ENCODE measurements around the gene SNAI1.
"Not testable (repeated sequence)": the region's sequence is repeated elsewhere in the genome, so short reads cannot be mapped to it uniquely, and the experiment has no call there.

Gene SNAI1

DNA sequence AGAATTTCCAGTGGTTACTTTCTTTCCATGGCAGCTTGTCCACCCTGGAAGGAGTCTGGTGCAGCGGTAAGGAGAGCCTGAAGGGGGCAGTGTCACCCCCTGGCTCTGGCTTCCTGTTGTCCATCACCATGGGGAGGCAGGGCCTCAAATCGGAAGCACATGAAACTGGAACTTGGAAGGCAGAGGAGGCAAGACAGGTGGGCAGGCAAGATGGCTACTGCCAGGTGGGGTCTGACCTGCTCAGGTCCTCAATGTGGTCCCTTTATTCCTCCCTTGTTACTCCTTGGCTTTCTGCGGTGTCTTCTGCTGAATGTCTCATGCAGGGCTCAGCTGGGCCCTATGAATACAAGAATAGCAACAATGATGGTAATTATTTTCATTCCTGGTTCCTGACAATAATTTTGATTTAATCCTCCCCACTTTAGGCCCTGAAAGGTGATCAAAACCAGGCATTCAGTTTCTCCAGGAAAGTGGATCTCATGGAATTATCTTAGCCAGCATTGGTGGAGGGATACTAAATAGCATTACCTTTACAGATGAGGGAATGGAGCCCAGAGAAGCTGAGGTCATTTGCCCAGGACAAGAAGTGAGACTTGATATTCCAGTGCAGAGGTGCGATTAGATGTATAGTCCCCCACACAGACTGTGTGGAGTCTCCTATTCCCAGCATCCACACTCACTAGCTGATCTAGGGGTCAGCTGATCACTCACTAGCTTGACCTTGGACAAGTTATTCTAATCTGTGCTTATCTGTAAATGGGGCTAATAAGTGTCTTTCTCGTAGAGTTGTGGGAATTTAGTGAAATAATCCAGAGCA lies 17.6 kb upstream of the SNAI1 start:
- no peak for DNase-seq (ENCODE audit: low read depth)

DNA sequence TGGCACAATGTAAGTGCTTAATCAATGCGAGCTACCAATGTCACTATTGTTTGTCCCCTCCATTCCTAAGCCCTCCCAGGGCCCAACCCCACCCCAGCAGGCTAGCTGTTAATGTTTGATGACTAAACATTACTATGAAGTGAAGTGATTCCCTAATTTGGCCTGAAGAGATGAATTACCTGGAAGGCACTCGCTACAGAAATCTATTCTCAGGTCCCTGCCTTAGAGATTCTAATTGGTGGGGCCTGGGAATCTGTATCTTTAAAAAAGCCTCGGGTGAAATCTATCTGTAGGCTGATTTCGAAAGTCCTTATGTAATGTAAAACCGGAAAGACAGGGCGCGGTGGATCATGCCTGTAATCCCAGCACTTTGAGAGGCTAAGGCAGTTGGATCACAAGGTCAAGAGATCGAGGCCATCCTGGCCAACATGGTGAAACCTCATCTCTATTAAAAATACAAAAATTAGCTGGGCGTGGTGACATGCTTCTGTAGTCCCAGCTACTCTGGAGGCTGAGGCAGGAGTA lies 16.9 kb upstream of the SNAI1 start:
- no peak for DNase-seq (ENCODE audit: low read depth)

DNA sequence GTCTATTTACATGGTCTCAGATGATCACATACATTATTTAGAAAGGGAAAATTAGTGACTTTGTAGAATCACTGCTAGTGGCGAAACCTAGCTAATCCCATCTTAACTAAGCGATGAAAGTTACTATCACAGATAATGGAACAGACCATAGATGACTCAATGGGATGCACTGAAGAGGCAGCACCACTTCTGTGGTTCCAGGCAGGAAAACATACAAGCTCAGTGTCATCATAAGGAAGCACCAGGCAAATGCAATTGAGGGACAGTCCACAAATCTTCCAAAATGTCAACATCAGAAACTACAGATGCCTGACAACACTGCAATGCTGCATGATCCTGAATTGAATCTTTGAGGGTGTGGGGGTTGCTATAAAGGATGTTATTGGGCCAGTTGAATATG lies 15.9 kb upstream of the SNAI1 start:
- no peak for DNase-seq (ENCODE audit: low read depth)

DNA sequence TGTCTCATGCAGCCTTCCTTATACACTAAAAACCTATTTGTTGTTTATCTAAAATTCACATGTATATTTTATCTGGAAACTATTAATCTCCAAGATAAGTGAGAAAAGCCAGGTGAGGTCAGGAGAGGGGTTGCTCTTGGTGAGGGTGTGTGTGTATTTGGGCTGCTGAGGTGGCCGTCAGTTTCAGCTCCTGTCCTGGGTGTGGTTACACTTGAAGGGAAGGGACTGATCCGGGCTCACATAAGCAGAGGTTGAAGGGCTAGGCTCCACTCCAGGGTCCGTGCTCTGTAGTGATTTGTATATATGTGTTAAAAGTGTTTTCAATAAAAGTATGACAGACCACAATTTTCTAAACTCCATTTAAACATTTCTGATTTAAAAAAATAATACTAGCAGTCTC lies 13.5 kb upstream of the SNAI1 start:
- DNase-seq (ENCODE audit: low read depth): no peak

DNA sequence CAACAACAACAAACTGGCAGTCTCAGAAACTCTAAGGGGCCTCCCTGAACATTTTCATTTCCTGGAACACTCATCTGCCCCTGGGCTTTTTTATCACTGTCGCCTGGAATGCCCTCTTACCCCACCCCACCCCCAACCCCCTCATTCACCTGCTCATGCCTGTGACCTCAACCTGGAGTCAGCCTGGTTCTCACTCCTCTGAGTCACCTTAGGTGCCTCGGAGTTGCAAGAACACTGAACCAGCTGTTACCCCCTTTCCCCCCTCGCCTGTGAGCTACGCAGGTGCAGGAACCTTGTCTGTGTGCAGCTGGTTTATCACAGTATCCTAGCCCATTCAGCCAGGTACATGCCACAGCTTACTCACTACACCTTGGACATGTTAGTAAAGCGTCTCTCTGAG lies 12.8 kb upstream of the SNAI1 start:
- no peak for DNase-seq (ENCODE audit: low read depth)

DNA sequence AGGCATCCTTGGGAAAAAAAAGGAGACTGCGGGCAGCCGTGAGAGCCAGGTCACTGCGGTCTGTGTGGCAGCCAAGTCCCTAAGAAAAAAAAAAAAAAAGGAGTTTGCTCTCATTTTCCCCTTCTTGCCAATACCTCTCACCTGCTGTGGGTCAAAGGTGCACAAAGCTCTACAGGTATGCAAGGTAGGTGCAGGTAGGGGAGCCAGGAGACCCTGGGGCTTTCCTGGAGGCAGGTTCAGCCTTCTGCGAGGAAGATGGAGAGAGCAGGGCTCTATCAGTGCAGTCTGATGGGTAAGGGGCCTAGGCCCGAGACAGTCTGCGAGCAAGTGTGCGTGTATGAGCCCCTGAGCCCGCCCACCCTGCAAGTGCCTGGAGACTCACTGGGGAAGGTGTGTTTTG lies 12.3 kb upstream of the SNAI1 start:
- DNase-seq (ENCODE audit: low read depth): no peak

DNA sequence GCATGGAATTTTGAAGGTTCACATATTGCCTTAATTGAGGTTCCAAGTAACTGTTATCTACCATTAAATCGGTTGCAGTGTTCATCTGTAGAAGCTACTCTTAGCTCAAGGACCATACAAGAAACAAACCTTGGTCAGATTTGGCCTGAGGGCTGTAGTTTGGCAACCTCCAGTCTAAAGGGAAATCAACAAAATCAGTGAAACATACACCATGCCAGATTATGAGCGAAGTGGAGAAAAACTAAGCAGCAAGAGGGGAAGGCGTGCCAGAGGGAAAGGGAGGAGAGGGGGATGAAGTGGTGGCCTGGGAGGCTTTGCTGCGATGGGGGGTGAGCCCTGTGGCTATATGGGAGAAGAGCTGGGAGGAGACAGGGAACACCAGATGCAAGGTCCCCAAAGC lies 8.8 kb upstream of the SNAI1 start:
- no peak for DNase-seq (ENCODE audit: low read depth)

DNA sequence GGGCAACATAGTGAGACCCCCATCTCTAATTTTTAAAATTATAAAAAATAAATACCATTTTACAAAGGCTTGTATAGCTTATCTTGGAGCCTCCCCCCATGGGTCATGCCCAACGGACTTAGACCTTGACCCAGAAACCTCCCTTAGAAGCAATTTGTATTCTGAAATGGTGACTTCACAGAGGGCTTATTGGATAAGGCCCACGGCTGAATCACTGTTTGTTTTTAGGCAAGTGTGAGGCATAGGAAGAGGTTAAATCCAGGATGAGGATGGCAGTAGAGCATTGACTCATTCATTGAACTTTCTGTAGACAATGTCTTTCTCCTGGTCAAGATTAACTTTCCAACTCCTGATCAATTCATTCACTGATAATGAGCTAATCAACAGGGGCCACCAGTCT lies 6.2 kb upstream of the SNAI1 start:
- DNase-seq (ENCODE audit: low read depth): no peak

DNA sequence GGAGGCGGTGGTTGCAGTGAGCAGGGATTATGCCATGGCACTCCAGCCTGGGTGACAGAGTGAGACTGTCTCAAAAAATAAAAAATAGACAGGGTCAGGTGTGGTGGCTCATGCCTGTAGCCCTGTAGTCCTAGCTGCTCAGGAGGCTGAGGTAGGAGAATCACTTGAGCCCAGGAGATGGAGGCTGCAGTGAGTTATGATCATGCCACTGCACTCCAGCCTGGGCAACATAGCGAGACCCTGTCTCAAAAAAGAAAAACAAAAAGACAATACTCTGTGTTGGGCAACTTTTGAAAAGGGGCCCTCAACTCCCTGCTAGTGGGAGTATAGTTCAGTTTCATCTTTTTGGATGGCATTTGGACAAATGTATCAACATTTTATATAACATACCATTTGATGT lies 5.0 kb upstream of the SNAI1 start:
- not testable (repeated sequence) for DNase-seq (ENCODE audit: low read depth)

DNA sequence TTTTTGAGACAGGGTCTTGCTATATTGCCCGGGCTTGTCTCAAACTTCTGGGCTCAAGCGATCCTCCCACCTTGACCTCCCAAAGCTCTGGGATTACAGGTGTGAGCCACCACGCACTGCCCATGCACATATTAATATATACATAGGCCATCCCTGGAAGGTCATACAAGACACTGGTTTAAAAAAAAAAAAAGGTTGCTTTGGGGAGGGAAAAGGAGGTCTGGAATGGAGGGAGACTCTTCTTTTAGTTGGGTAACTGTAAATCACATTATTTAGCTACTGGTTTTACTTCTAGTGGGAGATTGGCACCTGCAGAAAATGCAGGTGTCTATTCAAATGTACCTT lies 4.1 kb upstream of the SNAI1 start:
- no peak for DNase-seq (ENCODE audit: low read depth)

DNA sequence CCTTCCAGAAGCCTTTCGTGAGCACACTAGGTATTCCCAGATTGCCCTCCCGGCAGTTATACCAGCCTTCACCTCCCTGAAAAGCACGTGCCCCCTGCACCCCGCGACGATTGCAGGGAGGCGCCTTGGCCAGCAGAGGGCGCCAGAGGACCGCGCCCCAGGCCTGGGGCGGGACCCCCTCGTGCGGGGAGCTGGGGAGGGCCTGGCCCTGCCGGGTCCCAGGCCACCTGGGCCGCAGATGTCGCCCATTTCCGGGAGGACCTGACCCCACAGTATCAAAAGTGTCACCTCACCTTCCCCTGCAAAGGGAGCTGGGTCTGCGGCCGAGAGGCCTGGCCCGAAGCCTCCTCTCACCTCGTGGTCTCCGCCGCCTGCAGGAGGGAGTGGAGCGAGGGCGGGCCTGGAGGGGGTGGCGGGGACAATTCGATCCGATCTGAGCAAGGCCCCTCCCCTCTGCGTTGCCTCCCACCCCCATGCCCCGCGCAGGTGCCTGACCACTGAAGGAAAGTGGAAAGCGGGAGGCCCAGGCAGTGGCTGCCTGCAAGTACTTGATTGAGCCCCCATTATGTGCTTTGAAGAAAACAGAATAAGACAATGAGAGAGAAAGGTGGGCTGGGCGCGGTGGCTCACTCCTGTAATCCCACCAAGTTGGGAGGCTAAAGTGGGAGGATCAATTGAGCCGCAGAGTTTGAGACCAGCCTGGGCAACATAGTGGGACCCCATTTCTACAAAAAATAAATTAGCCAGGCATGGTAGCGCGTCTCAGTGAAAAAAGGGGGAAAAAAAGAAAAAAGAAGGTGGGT lies 3.5 kb upstream of the SNAI1 start:
- DNase-seq (ENCODE audit: low read depth): peak; percentile 52

DNA sequence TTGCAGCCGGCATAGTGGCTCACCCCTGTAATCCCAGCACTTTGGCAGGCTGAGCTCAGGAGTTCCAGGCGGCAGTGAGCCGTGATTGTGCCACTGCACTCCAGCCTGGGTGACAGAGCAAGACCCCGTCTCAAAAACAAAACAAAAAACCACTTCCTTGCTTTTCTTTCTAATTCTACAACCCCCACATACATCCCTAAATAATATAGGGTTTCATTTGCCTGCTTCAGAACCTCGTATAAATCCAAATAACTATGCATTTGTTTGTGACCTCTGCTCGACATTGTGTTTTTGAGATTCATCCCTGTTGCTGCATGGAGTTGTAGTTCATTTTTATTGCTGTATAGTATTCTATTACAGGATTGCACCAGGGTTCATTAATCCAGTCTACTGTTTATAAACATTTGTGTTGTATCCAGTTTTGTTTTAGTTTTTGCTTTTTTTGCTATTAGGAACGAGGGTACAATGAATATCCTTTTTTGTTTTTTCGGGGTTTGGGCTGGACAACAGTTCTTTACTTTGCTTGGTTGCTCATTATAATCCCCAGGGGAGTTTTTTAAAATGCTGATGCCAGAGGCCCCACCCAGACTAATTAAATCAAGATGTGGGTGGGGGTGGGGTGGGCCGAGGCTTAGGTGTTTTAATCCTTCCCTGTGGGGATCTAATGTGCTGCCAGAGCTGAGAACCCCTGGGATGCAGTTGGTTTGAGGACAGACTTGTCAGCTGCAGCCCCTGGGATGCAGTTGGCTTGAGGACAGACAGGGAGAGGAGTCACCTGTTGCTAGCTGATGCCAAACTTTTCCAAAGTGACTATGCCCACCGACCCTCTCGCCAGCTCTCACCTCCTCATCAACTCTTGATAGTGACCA lies 2.4 kb upstream of the SNAI1 start:
- DNase-seq (ENCODE audit: low read depth): no peak

DNA sequence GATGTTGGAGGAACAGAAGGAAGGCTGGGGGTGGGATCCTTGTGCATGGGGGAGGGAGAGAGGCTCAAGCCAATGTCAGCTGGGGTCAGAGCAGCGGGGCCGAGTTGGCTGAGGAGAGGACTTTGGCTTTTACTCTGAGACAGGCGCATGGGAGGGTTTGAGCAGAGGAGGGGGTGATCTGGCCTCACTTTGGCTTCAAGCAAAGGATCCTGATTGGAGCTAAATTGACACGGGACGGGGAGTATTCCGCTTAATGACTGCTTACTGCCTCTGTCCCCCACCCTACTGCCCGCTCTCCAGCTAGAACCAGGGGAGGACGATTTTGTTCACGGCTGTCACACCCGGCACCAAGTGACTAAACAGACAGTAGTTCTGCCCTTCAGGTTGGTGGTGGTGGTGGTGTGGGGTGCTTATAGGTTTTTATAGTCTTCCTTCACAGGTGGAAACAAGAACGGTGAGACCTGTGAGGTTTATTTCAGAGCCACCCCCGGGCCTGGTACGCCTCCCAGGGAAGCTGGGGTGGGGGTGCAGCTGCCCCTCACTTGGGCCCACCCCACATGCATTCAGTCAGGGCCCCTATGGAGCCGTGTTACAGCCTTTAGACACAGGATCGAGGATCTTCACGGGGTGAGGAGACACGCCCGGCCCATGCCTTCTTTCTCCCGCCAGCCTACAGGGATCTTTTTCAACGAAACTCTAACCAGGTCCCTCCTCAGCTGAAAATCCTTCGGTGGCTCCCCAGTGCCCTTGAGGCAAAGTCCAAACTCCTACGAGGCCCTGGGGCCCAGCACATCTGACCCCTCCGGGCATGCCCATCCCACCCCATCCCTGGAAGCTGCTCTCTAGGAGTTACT lies 1.3 kb upstream of the SNAI1 start:
- no peak for DNase-seq (ENCODE audit: low read depth)

DNA sequence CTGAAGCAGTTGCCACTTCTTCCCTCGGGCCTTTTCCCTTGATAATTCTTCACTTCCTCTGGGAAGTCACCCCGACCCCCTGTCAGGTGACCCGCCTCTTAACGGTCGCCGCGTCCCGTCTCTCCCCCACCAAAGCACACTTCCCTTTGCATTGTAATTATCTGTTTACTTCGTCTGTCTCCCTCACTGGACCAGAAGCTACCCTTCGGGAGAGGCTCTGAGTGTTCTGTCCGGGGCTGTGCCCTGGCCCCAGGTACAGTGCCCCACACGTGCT lies 771 bp upstream of the SNAI1 start:
- DNase-seq (ENCODE audit: low read depth): no peak

DNA sequence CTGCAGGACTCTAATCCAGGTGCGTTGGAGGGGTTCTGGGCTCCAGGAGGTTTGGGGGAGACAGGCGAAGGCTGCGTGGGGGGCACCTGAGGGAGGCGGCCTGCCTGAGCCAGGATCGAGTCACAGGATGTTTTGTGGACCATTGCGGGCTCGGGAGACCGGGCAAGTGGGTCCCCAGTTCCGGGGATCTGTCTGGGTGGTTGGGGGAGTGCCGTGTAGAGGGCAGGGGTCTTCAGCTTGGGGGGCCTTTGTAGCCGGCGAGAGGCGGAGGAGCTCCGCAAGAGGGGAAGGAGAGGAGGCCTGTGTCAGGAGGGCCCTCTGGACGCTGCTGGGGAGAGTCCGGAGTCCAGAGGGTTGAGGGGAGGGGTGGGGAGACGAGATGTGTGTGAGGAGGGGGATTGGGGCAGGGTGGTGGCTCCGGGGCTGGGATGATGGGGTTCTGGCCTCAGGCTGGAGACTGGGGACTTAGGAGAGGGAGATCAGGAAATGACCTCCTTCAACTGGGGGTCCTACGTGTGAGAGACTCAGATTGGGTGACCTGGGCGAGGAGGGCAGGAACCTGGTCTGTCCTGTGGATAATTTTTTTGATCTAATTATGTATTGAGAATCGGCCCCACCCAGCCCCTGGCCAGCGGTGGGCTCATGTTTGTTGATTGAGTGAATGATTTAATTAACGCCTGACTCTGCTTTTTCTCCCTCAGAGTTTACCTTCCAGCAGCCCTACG lies 505 bp downstream of the SNAI1 start:
- DNase-seq (ENCODE audit: low read depth): no peak

DNA sequence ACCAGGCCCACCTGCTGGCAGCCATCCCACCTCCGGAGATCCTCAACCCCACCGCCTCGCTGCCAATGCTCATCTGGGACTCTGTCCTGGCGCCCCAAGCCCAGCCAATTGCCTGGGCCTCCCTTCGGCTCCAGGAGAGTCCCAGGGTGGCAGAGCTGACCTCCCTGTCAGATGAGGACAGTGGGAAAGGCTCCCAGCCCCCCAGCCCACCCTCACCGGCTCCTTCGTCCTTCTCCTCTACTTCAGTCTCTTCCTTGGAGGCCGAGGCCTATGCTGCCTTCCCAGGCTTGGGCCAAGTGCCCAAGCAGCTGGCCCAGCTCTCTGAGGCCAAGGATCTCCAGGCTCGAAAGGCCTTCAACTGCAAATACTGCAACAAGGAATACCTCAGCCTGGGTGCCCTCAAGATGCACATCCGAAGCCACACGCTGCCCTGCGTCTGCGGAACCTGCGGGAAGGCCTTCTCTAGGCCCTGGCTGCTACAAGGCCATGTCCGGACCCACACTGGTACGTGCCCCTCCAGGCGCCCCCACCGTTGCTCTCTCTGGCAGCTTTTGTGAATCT lies 1.1 kb downstream of the SNAI1 start:
- DNase-seq (ENCODE audit: low read depth): no peak

DNA sequence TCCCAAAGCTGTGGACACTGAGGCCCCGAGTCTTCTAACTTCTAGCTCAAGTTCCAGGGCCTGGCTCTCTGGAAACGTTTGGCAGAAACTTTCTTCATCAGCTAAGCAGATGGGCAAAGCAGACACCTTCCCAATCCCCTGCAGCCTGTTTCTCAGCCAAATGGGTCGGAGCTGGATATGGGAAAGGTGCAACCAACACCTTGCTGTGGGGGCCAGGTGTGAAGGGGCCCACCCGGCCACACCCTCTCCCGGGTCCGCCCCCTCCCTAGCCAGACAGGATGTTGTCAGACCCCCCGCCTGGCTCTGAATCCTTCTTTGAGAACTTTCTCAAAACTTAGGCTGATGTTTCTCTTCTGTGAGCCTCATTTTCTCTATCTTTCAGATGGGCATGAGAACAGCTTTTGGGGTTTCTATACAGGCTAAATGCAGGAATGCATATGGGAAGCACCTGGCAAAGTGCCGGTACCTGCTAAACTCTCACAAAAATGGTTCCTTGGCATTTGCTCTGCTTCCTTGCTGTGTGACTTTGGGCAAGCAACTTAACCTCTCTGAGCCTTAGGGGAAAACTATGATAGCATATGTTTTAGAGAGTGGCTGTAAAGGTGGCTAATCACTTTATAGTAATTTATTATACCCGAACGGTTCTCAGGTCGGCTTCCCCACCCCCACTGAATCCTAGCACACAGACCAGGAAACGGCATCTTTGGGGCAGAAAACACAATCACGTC lies 1.8 kb downstream of the SNAI1 start:
- no peak for DNase-seq (ENCODE audit: low read depth)

DNA sequence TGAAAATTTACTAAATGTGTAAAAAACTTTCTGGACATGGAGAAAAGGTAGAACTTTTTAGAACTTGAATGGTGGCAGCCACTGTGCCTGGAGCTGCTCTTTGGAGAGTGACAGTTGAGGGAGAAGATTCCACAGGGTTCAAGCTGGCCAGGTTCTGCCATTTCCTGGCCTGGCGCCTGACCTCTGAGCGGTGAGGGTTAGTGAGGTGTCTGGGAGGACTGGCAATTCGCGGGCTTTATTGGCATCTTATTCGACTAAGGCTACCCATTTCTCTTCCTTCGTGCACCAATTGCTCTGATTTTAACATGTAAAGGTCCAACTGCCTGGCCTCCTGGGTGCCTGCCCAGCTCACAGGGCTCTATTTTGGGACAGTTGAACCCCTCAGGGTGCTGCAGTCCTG lies 2.4 kb downstream of the SNAI1 start:
- no peak for DNase-seq (ENCODE audit: low read depth)

DNA sequence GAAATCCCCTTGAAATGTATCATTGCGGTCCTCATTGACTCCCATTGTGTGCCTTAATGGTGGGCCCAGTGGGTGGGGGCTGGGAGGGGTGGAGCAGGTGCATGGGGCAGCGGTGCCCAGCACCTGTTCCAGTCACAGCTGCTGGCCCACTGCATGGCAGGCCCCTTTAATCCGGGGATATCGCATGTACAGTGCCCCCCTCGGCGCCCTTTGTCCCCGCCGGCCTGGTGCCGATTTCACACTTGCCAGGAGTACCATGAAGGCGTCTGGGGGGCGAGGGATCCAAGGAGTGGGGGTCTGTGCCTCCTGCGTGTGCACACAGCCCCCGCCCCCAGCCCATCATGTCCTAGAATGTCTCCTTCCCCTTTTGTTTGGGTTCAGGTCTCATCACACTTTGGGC lies 2.8 kb downstream of the SNAI1 start:
- DNase-seq (ENCODE audit: low read depth): no peak

DNA sequence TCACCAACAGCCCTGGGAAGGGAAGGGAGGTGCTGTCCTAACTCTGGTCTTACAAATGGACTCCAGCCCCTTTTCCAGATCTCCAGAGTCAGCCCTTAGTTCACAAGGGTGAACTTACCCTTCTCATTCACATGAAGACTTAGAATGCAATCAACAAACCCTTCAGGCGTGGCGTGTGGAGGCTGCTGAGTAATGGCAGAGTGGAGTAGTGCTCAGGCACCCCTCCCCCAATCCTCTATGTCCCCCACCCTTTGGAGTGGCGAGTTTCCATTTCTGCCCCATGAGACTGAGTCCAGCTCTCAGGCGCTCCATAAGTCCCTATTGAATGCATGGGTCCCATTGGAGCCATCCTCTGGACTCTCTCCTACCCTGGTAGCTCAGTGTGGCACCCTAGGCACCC lies 3.3 kb downstream of the SNAI1 start:
- no peak for DNase-seq (ENCODE audit: low read depth)
